ENCODE data around the gene P2RX3. TPM values are rescaled to one million over a fixed set of nuclear protein-coding genes. Genes with fewer than 3 reads are reported as not detected.

Gene P2RX3
- total and polyA plus RNA-seq, 4 donors = 0.11 TPM; not detected in 3

- peak; percentile 71 to 82 (median 74) for DNase-seq
- no peaks in the 10 kb centered on the region for H3K27me3 ChIP-seq (ENCODE audit: control insufficient read depth in 3 of 3, insufficient read depth in 3 of 3, low read length in 2 of 3)
- peaks cover 3 to 63% (median 35%) of the 10 kb centered on the region in 5 donors for H3K4me1 ChIP-seq (ENCODE audit: control insufficient read depth in 5 of 5, insufficient read depth in 5 of 5, low read length in 5 of 5)
- H3K9ac ChIP-seq (ENCODE audit: insufficient read depth in 1 of 2, low read length in 2 of 2) = peak overlapping the region in 1 of 2 donors; percentile 51
- no peaks in the 10 kb centered on the region for H3K9me3 ChIP-seq (ENCODE audit: control insufficient read depth in 4 of 4, insufficient read depth in 3 of 4, low read length in 3 of 4)
- WGBS, 2 donors = 5 to 19% methylated on average over 8 of the region's 8 CpGs
- peaks cover 0 to 53% (median 43%) of the 10 kb centered on the region in 4 donors for H3K36me3 ChIP-seq (ENCODE audit: control insufficient read depth in 4 of 4, insufficient read depth in 4 of 4, low read length in 4 of 4)
- H3K27ac ChIP-seq (ENCODE audit: low read depth in 1 of 2, low read length in 1 of 2) = peak overlapping the region in 1 of 2 donors; percentile 28
- TF ChIP-seq, protein P1, sequence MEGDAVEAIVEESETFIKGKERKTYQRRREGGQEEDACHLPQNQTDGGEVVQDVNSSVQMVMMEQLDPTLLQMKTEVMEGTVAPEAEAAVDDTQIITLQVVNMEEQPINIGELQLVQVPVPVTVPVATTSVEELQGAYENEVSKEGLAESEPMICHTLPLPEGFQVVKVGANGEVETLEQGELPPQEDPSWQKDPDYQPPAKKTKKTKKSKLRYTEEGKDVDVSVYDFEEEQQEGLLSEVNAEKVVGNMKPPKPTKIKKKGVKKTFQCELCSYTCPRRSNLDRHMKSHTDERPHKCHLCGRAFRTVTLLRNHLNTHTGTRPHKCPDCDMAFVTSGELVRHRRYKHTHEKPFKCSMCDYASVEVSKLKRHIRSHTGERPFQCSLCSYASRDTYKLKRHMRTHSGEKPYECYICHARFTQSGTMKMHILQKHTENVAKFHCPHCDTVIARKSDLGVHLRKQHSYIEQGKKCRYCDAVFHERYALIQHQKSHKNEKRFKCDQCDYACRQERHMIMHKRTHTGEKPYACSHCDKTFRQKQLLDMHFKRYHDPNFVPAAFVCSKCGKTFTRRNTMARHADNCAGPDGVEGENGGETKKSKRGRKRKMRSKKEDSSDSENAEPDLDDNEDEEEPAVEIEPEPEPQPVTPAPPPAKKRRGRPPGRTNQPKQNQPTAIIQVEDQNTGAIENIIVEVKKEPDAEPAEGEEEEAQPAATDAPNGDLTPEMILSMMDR (IDR thresholded peaks at IDR 0.05; ENCODE audit: control extremely low read depth, extremely low read depth) = no peak
- no peak overlapping the region for H3K4me3 ChIP-seq
- no peak for ATAC-seq (ENCODE audit: insufficient read depth, low FRiP score)
Observed at GRCh38 chr11:57315491-57315890, 22.7 kb upstream of the P2RX3 start.

DNA sequence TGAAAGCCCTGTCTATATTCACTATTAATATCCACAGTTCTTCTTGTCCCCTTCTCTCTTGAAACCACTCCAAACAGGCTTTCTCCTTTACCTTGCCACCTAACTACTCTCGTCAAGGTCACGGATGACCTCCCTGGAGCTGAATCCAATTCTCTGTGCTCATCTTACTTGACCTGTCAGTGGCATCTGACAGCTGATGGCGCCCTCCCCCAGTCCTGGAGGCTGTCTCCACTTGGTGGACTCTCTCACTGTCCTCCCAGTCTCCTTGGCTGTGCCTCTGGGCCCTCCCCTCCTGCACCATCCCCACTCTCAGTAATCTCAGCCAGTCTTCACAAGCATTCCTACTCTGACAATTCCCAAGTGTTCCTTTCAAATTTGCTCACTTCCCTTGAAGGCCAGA, 22.1 kb upstream of the P2RX3 start:
- H3K9me3 ChIP-seq (ENCODE audit: control insufficient read depth in 4 of 4, insufficient read depth in 3 of 4, low read length in 3 of 4) = no peaks in the 10 kb centered on the region
- H3K4me3 ChIP-seq = no peak overlapping the region
- ATAC-seq (ENCODE audit: insufficient read depth, low FRiP score) = no peak
- peaks cover 0 to 57% (median 44%) of the 10 kb centered on the region in 4 donors for H3K36me3 ChIP-seq (ENCODE audit: control insufficient read depth in 4 of 4, insufficient read depth in 4 of 4, low read length in 4 of 4)
- TF ChIP-seq, protein P1 (IDR thresholded peaks at IDR 0.05; ENCODE audit: control extremely low read depth, extremely low read depth) = no peak
- H3K27me3 ChIP-seq (ENCODE audit: control insufficient read depth in 3 of 3, insufficient read depth in 3 of 3, low read length in 2 of 3) = no peaks in the 10 kb centered on the region
- peak overlapping the region in 1 of 2 donors; percentile 51 for H3K9ac ChIP-seq (ENCODE audit: insufficient read depth in 1 of 2, low read length in 2 of 2)
- H3K27ac ChIP-seq (ENCODE audit: low read depth in 1 of 2, low read length in 1 of 2) = peak overlapping the region in 1 of 2 donors; percentile 27
- no peak for DNase-seq
- H3K4me1 ChIP-seq (ENCODE audit: control insufficient read depth in 5 of 5, insufficient read depth in 5 of 5, low read length in 5 of 5) = peaks cover 3 to 62% (median 38%) of the 10 kb centered on the region in 5 donors
- 70 to 91% methylated on average over 3 of the region's 3 CpGs for WGBS, 2 donors

DNA sequence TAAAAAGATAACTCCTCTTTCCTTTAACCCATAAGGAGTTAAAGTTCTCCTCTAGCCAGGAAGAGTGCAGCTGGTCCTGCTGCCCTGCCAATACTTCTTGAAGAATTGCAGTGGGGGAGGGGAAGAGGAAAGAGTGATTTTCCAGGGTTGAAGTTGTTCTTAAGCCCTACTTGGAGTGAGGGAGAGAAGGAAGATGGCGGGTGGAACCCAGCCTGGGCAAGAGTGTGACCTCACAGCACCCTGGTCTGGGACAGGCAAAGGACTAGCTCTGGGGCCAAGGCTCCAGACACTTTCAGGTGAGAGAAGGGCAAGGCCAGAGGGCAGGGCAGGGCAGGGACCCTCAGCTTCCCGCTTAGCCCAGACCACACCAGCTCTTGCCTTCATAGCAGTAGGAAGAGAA, 20.0 kb upstream of the P2RX3 start:
- Histone ChIP-seq H3K36me3 (ENCODE audit: control insufficient read depth in 4 of 4, insufficient read depth in 4 of 4, low read length in 4 of 4) (peaks cover 0 to 51% (median 37%) of the 10 kb centered on the region in 4 donors), H3K27me3 (ENCODE audit: control insufficient read depth in 3 of 3, insufficient read depth in 3 of 3, low read length in 2 of 3) (no peaks in the 10 kb centered on the region), H3K27ac (ENCODE audit: low read depth in 1 of 2, low read length in 1 of 2) (peak overlapping the region in 1 of 2 donors; percentile 10), H3K4me1 (ENCODE audit: control insufficient read depth in 5 of 5, insufficient read depth in 5 of 5, low read length in 5 of 5) (peaks cover 0 to 62% (median 49%) of the 10 kb centered on the region in 5 donors), H3K4me3 (no peak overlapping the region), H3K9me3 (ENCODE audit: control insufficient read depth in 4 of 4, insufficient read depth in 3 of 4, low read length in 3 of 4) (no peaks in the 10 kb centered on the region), H3K9ac (ENCODE audit: insufficient read depth in 1 of 2, low read length in 2 of 2) (no peak overlapping the region)
- no peak for ATAC-seq (ENCODE audit: insufficient read depth, low FRiP score)
- TF ChIP-seq, protein P1 (IDR thresholded peaks at IDR 0.05; ENCODE audit: control extremely low read depth, extremely low read depth) = no peak
- 57 to 65% methylated on average over 2 of the region's 2 CpGs for WGBS, 2 donors
- peak; percentile 66 to 94 (median 89) for DNase-seq

Measured in lung (tissue), 12 donors.